Hepatocyte (in vitro differentiated cells): ENCODE data around the gene GRPR.

Experiments used
- CTCF ChIP-seq: fragments of 200-600 bp; sonication (generic); IDR thresholded peaks from 2 replicates; pipeline ENCODE4 v1.5.1; 2016; ENCODE audit warnings: antibody characterized with exemption, mild to moderate bottlenecking; ENCODE audit not compliant: poor library complexity
- EZH2 ChIP-seq: fragments of 200-600 bp; sonication (generic); IDR thresholded peaks from 2 replicates; pipeline ENCODE4 v1.6.1; 2016; ENCODE audit warnings: antibody characterized with exemption, mild to moderate bottlenecking, borderline replicate concordance
- EZH2phosphoT487 ChIP-seq: fragments of 200-600 bp; sonication (generic); IDR thresholded peaks from one replicate; pipeline ENCODE4 v1.6.1; 2018; ENCODE audit warnings: antibody characterized with exemption, mild to moderate bottlenecking, low read depth, moderate library complexity; ENCODE audit not compliant: unreplicated experiment, severe bottlenecking

- TF ChIP-seq CTCF, result no peak
- TF ChIP-seq EZH2phosphoT487, result no peak
- no peak for TF ChIP-seq EZH2
These were observed 14.2 kb downstream of the GRPR start for GRCh38 chrX:16137416-16138107.
